Suprapubic skin (tissue), 3 donors: ENCODE results near the gene GNAL.

Experiments
- EP300 ChIP-seq: sonication (generic); formaldehyde crosslinking; IDR thresholded peaks from one replicate; pipeline ENCODE4 v1.6.1; 2017; ENCODE audit warnings: antibody characterized with exemption
- TF ChIP-seq, protein P1 (sequence below), 2 donors: fragments of 200-600 bp in 1 of 2; fragments of 450-650 bp in 1 of 2; sonication (generic) in 1 of 2; IDR thresholded peaks; one replicate each; pipeline ENCODE4 v1.5.1; 2016 to 2019; ENCODE audit warnings: antibody characterized with exemption in 2 of 2, mild to moderate bottlenecking in 1 of 2, moderate library complexity in 1 of 2

DNA sequence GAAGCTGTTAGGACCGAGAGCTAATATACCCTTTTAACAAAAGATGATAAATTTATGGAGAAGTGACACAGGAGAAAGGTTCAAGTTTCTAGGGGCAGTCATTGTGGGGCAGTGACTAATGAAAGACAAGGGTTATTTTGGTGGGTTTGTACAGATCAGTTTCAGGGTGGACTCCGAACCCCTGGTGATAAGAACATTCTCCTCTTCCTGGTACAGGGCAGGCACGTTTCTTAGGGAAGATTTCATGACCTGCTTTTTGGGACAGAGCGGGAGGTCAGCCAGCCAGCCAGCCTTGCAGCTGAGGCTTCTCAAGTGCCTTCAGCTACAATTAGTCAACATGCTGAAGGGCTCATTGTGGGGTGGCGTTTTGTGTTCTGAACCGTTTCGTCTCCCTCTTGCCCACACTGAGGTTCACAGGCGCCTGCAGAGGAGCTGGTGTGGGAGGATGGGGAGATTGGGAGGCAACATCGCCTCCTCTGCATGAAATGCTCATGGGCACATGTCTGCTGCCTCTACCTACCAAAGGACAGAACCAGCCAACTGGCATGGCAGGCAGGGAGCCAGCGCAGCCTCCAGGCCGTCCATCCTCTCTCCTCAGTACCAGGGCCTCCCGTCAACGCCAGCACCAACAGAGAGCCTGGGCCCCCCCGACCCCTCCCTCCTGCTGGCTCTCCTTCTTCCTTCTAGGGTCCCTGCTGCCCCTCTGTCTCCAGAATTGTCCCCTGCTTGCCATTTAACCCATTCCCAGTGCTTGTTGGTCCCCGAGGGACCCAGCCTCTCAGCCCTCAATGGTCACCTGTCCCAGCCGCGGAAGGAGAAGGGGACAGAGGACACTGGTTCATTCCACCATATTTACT, 171.8 kb downstream of the GNAL start:
- no peak for TF ChIP-seq EP300
- TF ChIP-seq, protein P1, sequence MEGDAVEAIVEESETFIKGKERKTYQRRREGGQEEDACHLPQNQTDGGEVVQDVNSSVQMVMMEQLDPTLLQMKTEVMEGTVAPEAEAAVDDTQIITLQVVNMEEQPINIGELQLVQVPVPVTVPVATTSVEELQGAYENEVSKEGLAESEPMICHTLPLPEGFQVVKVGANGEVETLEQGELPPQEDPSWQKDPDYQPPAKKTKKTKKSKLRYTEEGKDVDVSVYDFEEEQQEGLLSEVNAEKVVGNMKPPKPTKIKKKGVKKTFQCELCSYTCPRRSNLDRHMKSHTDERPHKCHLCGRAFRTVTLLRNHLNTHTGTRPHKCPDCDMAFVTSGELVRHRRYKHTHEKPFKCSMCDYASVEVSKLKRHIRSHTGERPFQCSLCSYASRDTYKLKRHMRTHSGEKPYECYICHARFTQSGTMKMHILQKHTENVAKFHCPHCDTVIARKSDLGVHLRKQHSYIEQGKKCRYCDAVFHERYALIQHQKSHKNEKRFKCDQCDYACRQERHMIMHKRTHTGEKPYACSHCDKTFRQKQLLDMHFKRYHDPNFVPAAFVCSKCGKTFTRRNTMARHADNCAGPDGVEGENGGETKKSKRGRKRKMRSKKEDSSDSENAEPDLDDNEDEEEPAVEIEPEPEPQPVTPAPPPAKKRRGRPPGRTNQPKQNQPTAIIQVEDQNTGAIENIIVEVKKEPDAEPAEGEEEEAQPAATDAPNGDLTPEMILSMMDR (IDR thresholded peaks at IDR 0.05): no peak
